GM21360 (cell line): Measurements from ENCODE around the gene MFAP3L.

ENCODE experiments used
- ATAC-seq: cut with Tn5 transposase; IDR thresholded peaks from one replicate; pipeline ENCODE4 v1.9.1; 2021; ENCODE audit warnings: mild to moderate bottlenecking, moderate library complexity; ENCODE audit not compliant: unreplicated experiment

Gene MFAP3L

GRCh38 chr4:169988252-169988651 lies 37.9 kb downstream of the MFAP3L start:
- no peak for ATAC-seq

GRCh38 chr4:169987327-169988228 lies 38.6 kb downstream of the MFAP3L start:
- no peak for ATAC-seq

- ATAC-seq, result no peak
These were observed 39.8 kb downstream of the MFAP3L start for GRCh38 chr4:169986369-169986768.

DNA sequence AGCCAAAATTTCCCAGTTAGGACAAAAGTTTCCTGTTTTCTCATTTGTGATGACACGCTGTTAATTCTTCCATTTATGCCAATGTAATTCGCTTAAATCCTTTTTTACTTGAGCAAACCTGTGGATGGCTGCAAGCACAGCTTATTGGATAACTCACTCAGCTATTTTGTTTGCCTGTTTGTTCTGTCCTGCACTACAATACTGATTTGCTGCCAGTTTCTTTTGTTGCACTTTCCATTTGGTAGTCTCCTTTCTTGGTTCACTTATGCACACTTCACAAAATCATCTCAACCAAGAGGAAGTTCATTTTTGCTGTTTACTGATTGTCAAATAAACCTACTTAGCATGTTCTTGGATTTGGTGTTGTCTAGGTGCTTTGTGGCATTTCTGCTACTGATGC lies 40.3 kb downstream of the MFAP3L start:
- ATAC-seq, result no peak

DNA sequence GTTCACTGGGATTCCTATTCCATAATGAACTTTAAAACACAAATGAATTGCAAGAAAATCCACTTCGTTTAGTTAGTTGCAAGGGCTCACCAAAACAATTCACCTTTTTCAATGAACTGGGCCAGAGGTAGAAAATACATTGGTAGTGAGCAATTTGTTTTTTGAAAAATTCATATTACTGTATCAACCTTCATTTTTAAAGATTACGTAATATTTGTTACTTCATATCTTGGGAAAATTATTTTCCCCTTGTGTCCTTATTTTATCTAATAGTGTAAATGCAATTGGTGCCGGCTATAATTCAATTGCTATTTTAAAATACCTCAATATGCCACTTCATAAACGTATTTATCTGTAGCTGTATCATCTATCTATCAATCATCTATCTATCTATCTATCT lies 41.5 kb downstream of the MFAP3L start:
- no peak for ATAC-seq

- ATAC-seq, result no peak
These were observed 42.0 kb downstream of the MFAP3L start for GRCh38 chr4:169984173-169984572.

DNA sequence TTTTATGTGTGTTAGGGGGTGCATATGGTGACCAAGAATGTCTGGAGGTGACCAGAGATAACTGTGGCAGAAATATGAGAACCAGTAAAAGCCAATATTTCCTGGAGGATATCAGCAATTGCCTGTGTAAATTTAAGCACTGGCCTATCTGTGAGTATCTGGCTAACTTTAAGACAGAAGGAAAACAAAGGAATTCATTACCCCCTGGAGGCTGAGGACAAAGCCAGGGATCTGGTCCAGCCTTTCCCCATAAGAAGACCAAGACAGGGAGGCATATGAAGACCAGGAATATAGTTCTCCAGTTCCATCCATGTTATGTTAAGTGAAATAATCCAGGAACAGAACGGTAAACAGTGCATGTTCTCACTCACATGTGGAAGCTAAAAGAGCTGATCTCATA lies 49.2 kb downstream of the MFAP3L start:
- ATAC-seq, result no peak

DNA sequence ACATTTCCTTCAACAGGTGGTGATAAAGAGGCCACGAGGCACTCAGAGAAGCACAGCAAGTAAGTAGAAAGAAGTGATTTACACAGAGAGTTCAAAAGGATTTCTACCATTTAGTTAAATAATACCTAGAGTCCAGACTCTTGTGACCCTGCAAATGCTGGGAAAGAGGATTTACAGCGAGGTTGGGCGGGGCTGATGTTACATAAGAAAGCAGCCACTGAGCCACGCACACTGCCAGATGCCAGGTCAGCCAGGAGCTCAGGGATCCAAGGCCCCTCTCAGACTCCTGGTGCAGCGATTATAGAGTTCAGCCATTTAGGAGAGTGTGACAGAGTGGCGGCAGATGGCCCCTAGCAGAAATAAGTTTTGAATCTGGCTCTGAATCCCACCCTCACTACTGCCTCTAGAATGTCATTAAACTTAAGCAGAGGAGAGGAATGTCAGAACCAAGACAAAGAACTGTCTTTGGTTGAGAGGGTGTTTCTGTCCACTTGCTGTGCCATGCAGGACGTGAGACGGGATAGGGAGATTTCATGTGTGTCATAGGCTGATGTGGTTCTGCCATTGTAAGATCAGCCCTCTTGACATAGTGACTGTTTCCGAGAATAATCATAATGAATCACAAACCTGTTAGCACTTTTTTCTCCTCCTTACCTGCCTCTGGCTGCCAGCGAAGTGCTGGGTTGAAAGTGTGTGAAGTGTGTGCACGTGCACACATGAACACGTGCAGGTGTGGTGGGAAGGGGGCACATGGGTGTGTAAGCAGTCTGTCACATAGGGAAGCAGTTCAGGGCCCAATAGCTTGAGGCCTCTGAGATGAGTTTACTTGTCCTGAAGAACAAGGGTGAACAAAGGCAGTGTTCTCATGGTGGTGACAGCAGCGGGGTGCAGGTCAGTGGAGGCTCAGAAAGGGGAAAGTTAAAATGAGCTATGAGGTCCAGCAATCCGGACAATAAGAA lies 50.1 kb downstream of the MFAP3L start:
- ATAC-seq, result no peak

DNA sequence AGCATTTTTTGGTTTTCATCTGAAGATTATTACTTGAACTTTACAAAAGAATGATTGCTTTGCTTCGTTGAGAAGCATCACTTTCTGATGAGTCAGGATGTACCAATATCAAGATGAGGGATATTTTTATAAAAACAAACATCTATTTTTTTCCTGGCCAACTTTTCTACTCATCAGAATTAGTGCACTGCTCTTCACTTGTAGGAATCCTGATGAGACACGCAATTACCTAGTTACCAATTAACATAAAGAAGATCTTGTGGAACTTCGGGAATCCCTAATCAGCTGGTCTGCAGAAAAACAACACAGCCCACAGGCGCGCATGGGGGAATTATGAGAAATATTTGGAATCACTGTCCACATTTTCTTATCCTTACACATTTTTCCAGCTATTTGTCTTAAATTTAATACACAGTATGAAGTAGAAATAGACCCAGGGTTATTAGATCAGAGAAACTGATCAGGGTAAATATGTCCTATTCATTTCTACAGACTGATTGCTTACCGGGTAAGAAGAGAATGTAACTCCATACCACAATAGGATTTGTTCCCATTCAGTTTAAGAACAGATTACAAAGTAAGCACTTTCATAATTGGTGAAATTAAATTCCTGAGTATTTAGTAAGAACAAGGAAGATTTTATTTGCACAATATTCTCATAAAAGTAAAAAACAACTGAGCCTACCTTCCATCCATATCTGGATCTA lies 50.9 kb downstream of the MFAP3L start:
- no peak for ATAC-seq

DNA sequence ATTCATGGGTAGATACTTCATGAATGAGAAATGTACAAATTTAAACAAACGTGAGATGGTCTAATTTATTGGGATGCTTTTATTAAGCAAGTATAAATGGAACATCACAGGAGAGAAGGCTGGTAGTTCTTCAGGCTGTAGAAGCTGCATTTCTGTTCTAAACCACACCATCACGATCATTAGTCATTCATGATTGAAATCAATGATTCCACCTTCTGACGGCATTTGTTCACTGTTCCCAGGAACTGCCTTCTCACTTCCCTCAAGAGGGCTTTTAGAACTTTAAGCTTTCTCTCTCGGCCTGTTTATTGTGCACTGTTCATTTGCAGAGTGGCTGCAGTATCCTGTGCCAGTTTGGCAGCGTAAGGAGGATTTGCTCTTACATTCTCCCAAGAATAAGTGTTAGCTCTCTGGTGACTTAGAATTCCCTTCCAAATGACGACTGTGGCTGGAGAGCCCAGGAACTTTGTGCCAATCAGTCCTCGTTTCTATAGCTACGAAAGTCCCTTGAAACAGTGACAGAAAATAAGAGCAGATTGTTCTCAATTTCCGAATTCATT lies 54.7 kb downstream of the MFAP3L start:
- no peak for ATAC-seq

DNA sequence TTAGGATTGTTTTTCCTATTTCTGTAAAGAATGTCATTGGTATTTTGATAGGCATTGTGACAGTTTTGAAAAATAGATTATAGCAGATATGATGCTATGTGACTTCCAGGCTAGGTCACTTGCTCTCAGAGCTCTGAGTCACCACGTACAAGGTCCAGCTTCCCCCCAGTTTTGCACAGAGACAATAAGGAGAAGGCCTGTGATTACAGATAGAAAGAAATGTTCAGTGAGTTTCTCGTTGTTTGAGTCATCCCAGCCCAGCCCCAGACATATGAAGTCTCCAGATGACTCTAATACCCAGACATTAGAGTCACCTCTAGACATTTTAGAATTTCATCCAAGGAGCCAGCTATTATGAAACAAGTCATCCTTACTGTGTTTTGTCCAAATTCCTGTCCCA lies 57.2 kb downstream of the MFAP3L start:
- ATAC-seq, result no peak

DNA sequence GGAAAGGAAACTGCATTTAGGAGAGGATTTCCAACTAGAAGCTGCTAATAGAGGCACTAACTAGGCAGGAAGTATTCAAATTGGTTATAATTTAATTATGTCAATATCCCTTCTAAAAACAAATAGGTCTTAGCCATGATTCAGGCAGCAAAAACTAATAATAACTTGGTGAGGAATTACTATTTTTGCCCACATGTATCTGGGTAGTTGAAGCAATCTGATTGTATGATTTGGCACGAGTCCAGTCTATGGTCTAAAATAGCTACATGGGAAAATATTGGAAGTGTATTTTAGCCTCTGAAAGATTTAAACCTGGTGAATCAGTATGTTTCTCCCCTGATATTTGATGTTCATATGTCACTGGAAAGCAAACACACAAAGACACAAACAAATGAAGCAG lies 62.2 kb downstream of the MFAP3L start:
- no peak for ATAC-seq

DNA sequence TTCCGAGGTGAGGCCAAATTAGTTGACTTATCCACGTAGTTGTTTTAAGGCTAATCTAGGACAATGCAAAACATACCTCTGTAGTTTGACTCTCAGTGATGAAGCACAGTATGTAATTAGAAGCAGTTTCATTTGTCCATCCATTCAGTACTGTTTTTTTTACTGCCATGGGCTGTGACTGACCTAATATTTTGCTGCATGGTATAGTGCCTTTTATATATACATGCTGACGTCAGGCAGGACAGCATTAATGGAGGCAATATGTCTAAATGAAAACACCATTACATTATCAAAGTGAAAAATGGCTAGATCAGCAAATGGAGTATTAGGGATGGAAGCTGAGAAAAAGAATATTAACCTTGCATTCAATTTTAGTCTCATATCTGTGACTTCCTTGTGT lies 66.9 kb downstream of the MFAP3L start:
- ATAC-seq, result no peak

GRCh38 chr4:169958629-169959028 lies 67.6 kb downstream of the MFAP3L start:
- ATAC-seq, result no peak

DNA sequence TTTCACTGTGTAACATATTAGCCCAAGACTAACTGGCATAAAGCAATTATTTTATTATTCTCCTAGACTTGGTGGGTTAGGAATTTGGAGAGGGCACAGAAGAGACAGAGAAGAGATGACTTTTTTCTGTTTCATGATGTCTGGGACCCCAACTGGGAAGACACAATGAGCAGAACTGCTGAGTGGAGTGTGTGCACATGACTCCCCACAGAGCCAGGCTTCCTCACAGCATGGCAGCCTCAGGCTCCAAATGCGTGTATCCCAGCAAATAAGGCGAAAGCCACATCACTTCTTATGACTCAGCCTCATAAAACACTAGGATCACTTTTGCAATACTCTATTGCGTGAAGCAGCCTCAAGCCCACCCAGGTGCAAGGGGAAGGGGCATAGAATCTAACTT lies 68.4 kb downstream of the MFAP3L start:
- ATAC-seq, result no peak

DNA sequence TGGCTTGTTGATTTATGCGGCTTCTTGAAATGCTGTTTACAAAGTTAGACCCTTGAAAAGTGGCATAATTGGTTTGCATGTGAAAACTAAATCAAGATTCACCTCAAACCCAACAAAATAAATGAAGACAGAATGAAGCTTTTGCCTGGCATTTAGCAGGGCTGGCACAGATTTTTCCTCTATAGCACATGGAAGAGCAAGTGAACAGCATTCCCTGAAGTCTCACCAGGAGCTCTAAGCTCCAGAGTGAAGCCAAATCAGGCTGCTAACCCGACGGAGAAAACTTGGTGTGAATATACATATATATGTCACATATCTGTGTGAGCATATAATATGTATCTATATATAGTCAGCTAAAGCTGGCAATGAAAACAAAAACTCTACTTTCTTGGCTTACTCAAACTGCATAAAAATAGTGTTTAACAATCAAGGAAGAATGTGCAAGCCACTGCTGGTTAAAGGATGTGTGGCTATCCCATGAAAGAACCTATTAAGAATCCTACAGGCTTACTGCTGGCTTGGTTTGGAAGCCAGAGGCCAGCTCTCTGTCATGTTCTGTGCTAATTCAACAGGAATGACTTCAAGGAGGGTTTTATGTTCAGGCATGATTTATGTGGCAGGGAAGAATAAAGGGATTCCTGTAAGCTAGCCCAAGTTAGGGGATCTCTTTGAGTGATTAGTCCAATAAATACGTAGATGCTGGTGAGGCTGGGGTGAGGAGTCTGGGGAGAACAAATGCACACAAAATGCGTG lies 69.9 kb downstream of the MFAP3L start:
- ATAC-seq, result no peak

DNA sequence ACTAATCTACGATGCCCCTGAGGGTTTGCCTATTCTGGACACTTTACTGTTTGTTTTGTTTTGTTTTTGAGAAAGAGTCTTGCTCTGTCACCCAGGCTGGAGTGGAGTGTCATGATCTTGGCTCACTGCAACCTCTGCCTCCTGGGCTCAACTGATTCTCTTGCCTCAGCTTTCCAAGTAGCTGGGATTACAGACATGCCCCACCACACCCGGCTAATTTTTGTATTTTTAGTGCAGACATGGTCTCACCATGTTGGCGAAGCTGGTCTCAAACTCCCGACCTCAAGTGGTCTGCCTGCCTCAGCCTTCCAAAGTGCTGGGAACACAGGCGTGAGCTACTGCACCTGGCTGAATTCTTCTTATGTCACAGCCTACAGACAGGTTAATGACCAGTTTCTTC lies 70.7 kb downstream of the MFAP3L start:
- ATAC-seq, result no peak

GRCh38 chr4:169952236-169953002 lies 73.8 kb downstream of the MFAP3L start:
- ATAC-seq, result peak; percentile 85

DNA sequence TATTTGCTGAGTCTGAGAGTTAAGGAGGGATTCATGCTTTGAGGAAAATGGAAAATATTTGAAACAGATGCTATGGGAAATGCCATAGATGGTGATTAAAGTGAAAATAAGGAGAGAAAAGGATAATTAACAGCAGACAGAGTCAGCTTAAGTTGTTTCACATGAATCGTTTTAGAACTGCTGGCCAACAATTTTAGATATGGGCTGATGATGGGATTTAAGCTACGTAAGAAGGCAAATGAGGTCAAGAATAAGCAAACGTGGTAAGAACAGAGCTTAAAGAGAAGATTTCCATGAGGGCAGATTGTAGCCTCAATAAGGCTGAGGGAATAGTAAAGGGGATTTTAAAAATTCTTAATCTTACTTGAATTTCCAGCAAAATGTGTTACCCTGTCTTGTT lies 77.9 kb downstream of the MFAP3L start:
- no peak for ATAC-seq
